ENCODE measurements around the gene WNT16.

Gene WNT16

GRCh38 chr7:121298831-121299239, 30.0 kb upstream of the WNT16 start:
- H2AK5ac ChIP-seq (ENCODE audit: low read length, severe bottlenecking), result no peak overlapping the region
- H3K4ac ChIP-seq (ENCODE audit: low read depth in 1 of 2, low read length in 2 of 2), result no peak overlapping the region
- peaks cover 7% of the 10 kb centered on the region for H3K4me1 ChIP-seq (ENCODE audit: control insufficient read depth, insufficient read depth, low read depth, low read length)
- no peak overlapping the region for H2AFZ ChIP-seq (ENCODE audit: low read depth, low read length)
- no peak overlapping the region for H3K4me2 ChIP-seq (ENCODE audit: low read length, poor library complexity, severe bottlenecking)
- no peak overlapping the region for H2BK15ac ChIP-seq (ENCODE audit: low read depth, poor library complexity, severe bottlenecking)
- H3K9ac ChIP-seq (ENCODE audit: low read length), result no peak overlapping the region
- H2BK12ac ChIP-seq (ENCODE audit: low read length in 2 of 2), result no peak overlapping the region
- no peaks in the 10 kb centered on the region for H3K27me3 ChIP-seq (ENCODE audit: control insufficient read depth in 1 of 2, insufficient read depth in 1 of 2, low read length in 2 of 2)
- no peak for DNase-seq
- H2BK120ac ChIP-seq (ENCODE audit: low read depth, low read length), result no peak overlapping the region
- H4K91ac ChIP-seq (ENCODE audit: low read length), result no peak overlapping the region
- H3K18ac ChIP-seq (ENCODE audit: low read depth in 1 of 2, low read length in 2 of 2), result no peak overlapping the region
- H3K23ac ChIP-seq (ENCODE audit: low read length in 2 of 2), result no peak overlapping the region
- H4K8ac ChIP-seq (ENCODE audit: low read length), result no peak overlapping the region
- no peaks in the 10 kb centered on the region for H3K79me1 ChIP-seq (replicated peaks; ENCODE audit: low read length, poor library complexity, severe bottlenecking)
- peaks cover 0 to 11% of the 10 kb centered on the region in 2 experiments for H3K36me3 ChIP-seq (ENCODE audit: control insufficient read depth in 1 of 2, insufficient read depth in 2 of 2, low read depth in 1 of 2, low read length in 2 of 2)
- no peak overlapping the region for H3K4me3 ChIP-seq (ENCODE audit: insufficient read depth in 1 of 2, low read depth in 1 of 2, low read length in 2 of 2)
- WGBS, result 100% methylated on average over 1 of the region's 2 CpGs
- H2BK5ac ChIP-seq (ENCODE audit: low read depth, low read length, poor library complexity, severe bottlenecking), result no peak overlapping the region
- no peak overlapping the region for H3K27ac ChIP-seq (ENCODE audit: low read length, poor library complexity, severe bottlenecking)
- no peak overlapping the region for H3K14ac ChIP-seq (ENCODE audit: low read length in 2 of 2)
- H3K9me3 ChIP-seq (ENCODE audit: control insufficient read depth, low read length), result no peaks in the 10 kb centered on the region

DNA sequence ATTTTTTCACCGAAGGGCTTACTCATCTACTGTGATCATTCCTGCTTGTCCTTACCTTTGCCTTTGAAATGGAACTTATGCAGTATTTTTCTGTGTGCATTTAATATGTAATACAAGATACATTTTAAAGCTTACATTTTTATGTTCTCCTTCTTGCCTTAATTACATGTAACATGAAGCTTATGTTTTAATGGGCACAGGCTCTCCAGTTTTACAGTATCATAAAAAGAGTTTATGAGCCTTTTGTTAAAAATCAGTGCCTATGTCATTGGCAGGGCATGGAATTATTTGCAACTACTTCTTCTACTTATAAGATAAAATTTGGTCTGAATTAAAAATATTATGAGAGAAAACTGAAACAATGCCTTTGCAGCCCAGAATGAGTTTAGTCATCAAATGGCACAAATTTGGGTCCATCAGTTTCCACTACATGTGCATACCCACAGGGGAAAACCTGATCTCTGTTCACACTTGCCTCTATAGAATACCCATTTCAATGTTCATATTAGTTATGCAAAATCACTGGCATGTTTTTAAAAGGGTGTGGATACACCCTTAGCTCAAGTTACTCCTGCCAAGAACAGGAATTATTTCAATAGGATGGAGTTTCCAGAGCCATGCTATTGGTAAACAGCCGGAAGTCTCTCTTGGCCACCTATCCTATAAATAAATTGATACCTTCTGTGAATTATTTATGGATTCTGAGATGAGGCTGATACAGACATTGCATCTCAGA, 27.9 kb upstream of the WNT16 start:
- no peak for DNase-seq
- WGBS, result no CpG with 5 or more reads among the region's 2 CpGs
- no peak overlapping the region for H3K18ac ChIP-seq (ENCODE audit: low read depth in 1 of 2, low read length in 2 of 2)
- peaks cover 0 to 5% of the 10 kb centered on the region in 2 experiments for H3K36me3 ChIP-seq (ENCODE audit: control insufficient read depth in 1 of 2, insufficient read depth in 2 of 2, low read depth in 1 of 2, low read length in 2 of 2)
- H4K8ac ChIP-seq (ENCODE audit: low read length), result no peak overlapping the region
- no peak overlapping the region for H2BK5ac ChIP-seq (ENCODE audit: low read depth, low read length, poor library complexity, severe bottlenecking)
- no peak overlapping the region for H2BK15ac ChIP-seq (ENCODE audit: low read depth, poor library complexity, severe bottlenecking)
- no peak overlapping the region for H2AK5ac ChIP-seq (ENCODE audit: low read length, severe bottlenecking)
- peaks cover 4% of the 10 kb centered on the region for H3K4me1 ChIP-seq (ENCODE audit: control insufficient read depth, insufficient read depth, low read depth, low read length)
- no peak overlapping the region for H3K4me2 ChIP-seq (ENCODE audit: low read length, poor library complexity, severe bottlenecking)
- H2BK12ac ChIP-seq (ENCODE audit: low read length in 2 of 2), result no peak overlapping the region
- H3K23ac ChIP-seq (ENCODE audit: low read length in 2 of 2), result no peak overlapping the region
- no peak overlapping the region for H3K9ac ChIP-seq (ENCODE audit: low read length)
- H4K91ac ChIP-seq (ENCODE audit: low read length), result no peak overlapping the region
- H3K9me3 ChIP-seq (ENCODE audit: control insufficient read depth, low read length), result no peaks in the 10 kb centered on the region
- H3K4me3 ChIP-seq (ENCODE audit: insufficient read depth in 1 of 2, low read depth in 1 of 2, low read length in 2 of 2), result no peak overlapping the region
- H2AFZ ChIP-seq (ENCODE audit: low read depth, low read length), result no peak overlapping the region
- H2BK120ac ChIP-seq (ENCODE audit: low read depth, low read length), result no peak overlapping the region
- no peak overlapping the region for H3K4ac ChIP-seq (ENCODE audit: low read depth in 1 of 2, low read length in 2 of 2)
- no peak overlapping the region for H3K14ac ChIP-seq (ENCODE audit: low read length in 2 of 2)
- no peaks in the 10 kb centered on the region for H3K27me3 ChIP-seq (ENCODE audit: control insufficient read depth in 1 of 2, insufficient read depth in 1 of 2, low read length in 2 of 2)
- H3K79me1 ChIP-seq (replicated peaks; ENCODE audit: low read length, poor library complexity, severe bottlenecking), result no peaks in the 10 kb centered on the region
- no peak overlapping the region for H3K27ac ChIP-seq (ENCODE audit: low read length, poor library complexity, severe bottlenecking)

DNA sequence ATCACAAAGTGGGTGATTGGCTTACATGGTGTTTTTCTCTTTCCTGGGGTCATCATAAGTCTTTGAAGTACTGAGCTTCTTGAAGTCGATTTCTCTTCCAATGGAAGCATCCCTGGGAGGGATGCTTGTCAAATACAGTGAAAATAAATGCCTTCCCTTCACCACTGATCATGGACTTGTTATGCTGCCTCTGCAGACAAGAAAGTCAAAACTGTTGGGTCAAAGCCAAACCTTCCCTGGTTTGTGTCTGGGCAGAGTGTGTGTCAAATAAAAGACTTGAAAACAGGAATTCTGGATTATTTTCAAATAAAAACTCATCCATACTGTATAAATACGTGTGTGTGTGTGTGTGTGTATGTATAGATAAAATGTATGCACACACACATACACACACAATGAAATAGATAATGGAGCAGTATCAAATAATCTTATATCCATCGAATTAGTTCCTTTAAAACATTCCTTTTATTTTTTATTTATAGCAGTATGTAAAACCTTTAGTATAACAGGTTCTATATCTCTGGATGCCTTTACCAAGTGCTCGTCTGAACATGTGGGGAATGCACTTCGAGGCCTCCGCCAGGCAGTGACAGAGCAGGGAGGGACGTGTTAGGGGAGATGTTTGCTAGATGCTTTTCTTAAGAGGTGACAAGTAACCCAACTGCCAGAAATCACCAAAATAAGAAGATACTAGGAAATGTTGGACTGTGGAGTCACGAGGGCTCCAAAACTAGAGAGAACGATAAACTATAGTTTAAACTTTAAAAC, 27.2 kb upstream of the WNT16 start:
- DNase-seq, result no peak
- Histone ChIP-seq H3K4me1 (ENCODE audit: control insufficient read depth, insufficient read depth, low read depth, low read length) (peaks cover 4% of the 10 kb centered on the region), H2AK5ac (ENCODE audit: low read length, severe bottlenecking) (no peak overlapping the region), H2BK5ac (ENCODE audit: low read depth, low read length, poor library complexity, severe bottlenecking) (no peak overlapping the region), H3K36me3 (ENCODE audit: control insufficient read depth in 1 of 2, insufficient read depth in 2 of 2, low read depth in 1 of 2, low read length in 2 of 2) (no peaks in the 10 kb centered on the region), H3K4ac (ENCODE audit: low read depth in 1 of 2, low read length in 2 of 2) (no peak overlapping the region), H3K27me3 (ENCODE audit: control insufficient read depth in 1 of 2, insufficient read depth in 1 of 2, low read length in 2 of 2) (no peaks in the 10 kb centered on the region), H2BK15ac (ENCODE audit: low read depth, poor library complexity, severe bottlenecking) (no peak overlapping the region), H3K4me2 (ENCODE audit: low read length, poor library complexity, severe bottlenecking) (no peak overlapping the region), H2AFZ (ENCODE audit: low read depth, low read length) (no peak overlapping the region), H3K14ac (ENCODE audit: low read length in 2 of 2) (no peak overlapping the region), H3K9ac (ENCODE audit: low read length) (no peak overlapping the region), H3K4me3 (ENCODE audit: insufficient read depth in 1 of 2, low read depth in 1 of 2, low read length in 2 of 2) (no peak overlapping the region), H3K9me3 (ENCODE audit: control insufficient read depth, low read length) (no peaks in the 10 kb centered on the region), H3K23ac (ENCODE audit: low read length in 2 of 2) (no peak overlapping the region), H4K91ac (ENCODE audit: low read length) (no peak overlapping the region), H4K8ac (ENCODE audit: low read length) (no peak overlapping the region), H3K79me1 (replicated peaks; ENCODE audit: low read length, poor library complexity, severe bottlenecking) (no peaks in the 10 kb centered on the region), H2BK12ac (ENCODE audit: low read length in 2 of 2) (no peak overlapping the region), H2BK120ac (ENCODE audit: low read depth, low read length) (no peak overlapping the region), H3K18ac (ENCODE audit: low read depth in 1 of 2, low read length in 2 of 2) (no peak overlapping the region), H3K27ac (ENCODE audit: low read length, poor library complexity, severe bottlenecking) (no peak overlapping the region)
- WGBS, result 96% methylated on average over 6 of the region's 9 CpGs

GRCh38 chr7:121302214-121302745, 26.5 kb upstream of the WNT16 start:
- Histone ChIP-seq H2BK5ac (ENCODE audit: low read depth, low read length, poor library complexity, severe bottlenecking) (no peak overlapping the region), H3K36me3 (ENCODE audit: control insufficient read depth in 1 of 2, insufficient read depth in 2 of 2, low read depth in 1 of 2, low read length in 2 of 2) (no peaks in the 10 kb centered on the region), H2AFZ (ENCODE audit: low read depth, low read length) (no peak overlapping the region), H2BK120ac (ENCODE audit: low read depth, low read length) (no peak overlapping the region), H3K23ac (ENCODE audit: low read length in 2 of 2) (no peak overlapping the region), H3K27ac (ENCODE audit: low read length, poor library complexity, severe bottlenecking) (no peak overlapping the region), H4K91ac (ENCODE audit: low read length) (no peak overlapping the region), H3K9me3 (ENCODE audit: control insufficient read depth, low read length) (no peaks in the 10 kb centered on the region), H3K4ac (ENCODE audit: low read depth in 1 of 2, low read length in 2 of 2) (no peak overlapping the region), H3K4me2 (ENCODE audit: low read length, poor library complexity, severe bottlenecking) (no peak overlapping the region), H3K9ac (ENCODE audit: low read length) (no peak overlapping the region), H3K4me3 (ENCODE audit: insufficient read depth in 1 of 2, low read depth in 1 of 2, low read length in 2 of 2) (no peak overlapping the region), H2BK15ac (ENCODE audit: low read depth, poor library complexity, severe bottlenecking) (peak overlapping the region; percentile 40), H3K79me1 (replicated peaks; ENCODE audit: low read length, poor library complexity, severe bottlenecking) (no peaks in the 10 kb centered on the region), H3K4me1 (ENCODE audit: control insufficient read depth, insufficient read depth, low read depth, low read length) (peaks cover 4% of the 10 kb centered on the region), H3K14ac (ENCODE audit: low read length in 2 of 2) (no peak overlapping the region), H3K27me3 (ENCODE audit: control insufficient read depth in 1 of 2, insufficient read depth in 1 of 2, low read length in 2 of 2) (no peaks in the 10 kb centered on the region), H2BK12ac (ENCODE audit: low read length in 2 of 2) (no peak overlapping the region), H3K18ac (ENCODE audit: low read depth in 1 of 2, low read length in 2 of 2) (peak overlapping the region in 1 of 2 experiments; percentile 60), H4K8ac (ENCODE audit: low read length) (peak overlapping the region; percentile 70), H2AK5ac (ENCODE audit: low read length, severe bottlenecking) (no peak overlapping the region)
- peak; percentile 44 for DNase-seq
- WGBS, result 82% methylated on average over 8 of the region's 8 CpGs

All from mesenchymal stem cell (in vitro differentiated cells and primary cell).